Germinal center (tissue), 1 donor: ENCODE data around the gene MMUT.
"Not testable (repeated sequence)": the region's sequence is repeated elsewhere in the genome, so short reads cannot be mapped to it uniquely, and the experiment has no call there.

Experiments used
- DNase-seq: peaks from one replicate; pipeline ENCODE4 v3.0.0; 2012; ENCODE audit warnings: mixed read lengths, low spot score

MMUT gene

DNA sequence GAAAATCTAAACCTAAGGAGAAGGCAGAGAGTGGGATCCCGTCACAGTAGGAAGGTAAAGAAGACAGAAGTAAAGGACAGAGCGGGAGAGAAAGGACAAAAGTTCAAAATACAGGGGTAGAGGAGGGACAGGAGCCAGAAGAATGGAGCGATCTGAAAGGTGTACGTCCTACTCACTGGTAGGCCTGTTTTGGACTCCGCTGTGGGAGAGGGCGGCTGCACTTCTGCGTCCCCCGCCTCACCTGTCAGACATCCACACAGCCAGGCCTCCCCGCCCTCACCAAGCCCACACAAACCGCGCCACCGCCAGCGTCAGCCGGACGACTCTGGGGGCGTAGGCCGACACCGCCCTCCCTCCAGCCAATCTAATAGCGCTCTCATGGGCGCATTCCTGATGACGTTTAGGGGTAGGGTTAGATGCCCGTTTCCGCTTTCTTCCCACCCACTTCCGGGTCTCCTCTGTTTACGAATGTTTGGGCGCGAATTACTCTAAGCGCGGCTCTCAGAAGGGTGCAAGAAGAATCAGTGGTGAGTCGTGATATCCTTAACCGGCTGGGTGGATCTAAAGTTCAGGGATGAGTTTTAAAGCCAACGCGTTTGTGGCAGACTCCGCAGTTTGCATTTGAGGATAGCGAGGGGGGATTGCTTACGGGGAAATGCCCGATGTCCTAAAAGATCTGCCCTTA is at the start of gene MMUT, which contains the start of gene CENPQ:
Gene MMUT (minus strand): TSS at position 327 of the 685 bp plus-strand sequence. CDS start 3,787 bp downstream, outside the sequence.
Gene CENPQ (plus strand): TSS at position 444 of the 685 bp plus-strand sequence. CDS start 6,807 bp downstream, outside the sequence.
- peak; percentile 91 for DNase-seq

DNA sequence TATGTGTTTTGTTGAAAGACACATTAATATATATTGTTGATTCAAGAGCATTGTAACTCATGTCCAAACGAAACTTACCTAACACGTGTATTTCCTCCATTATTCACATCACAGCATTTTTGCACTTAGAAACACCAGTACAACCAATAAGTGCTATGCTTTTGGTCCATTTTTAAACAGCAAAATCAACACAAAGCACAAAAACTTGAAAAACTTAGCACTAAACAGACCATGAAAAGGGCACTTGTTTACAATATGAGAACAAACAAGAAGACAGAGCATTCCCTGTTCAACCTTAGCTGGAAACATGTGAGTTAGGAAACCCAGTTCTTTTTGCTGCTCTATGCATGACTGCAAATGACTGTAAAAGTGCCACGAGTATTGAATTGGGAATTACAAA is 46.3 kb upstream of the MMUT start:
- DNase-seq, result no peak

DNA sequence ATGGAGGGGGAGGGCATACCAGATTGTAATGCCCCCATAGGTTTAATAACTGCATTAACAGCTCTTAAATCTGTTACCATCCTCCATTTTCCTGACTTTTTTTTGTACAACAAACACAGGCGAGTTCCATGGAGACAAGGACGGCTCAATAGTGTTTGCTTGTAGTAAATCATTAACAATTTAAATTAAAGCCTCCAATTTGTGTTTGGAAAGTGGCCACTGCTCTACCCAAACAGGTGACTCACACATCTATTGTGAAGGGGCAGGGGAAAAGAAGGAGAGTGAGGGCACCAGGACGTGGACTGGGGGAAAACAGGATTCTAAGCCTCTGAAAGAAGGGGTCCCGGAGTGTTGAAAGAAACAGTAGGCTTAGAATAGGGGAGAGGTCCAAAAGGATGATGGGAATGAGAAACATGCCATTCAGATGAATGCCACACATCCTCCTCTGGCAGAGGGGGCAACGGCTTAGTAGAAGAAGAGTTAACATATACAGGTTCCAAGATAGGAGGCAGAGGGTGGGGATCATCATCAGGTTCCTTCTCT is 43.6 kb upstream of the MMUT start:
- DNase-seq, result no peak

GRCh38 chr6:49504666-49505065 is 41.6 kb upstream of the MMUT start:
- no peak for DNase-seq

- DNase-seq, result no peak
Measured at GRCh38 chr6:49499623-49500022, 36.6 kb upstream of the MMUT start, which contains the start of gene GLYATL3. GLYATL3 (plus strand) TSS chr6:49499923; CDS start chr6:49511991, 12,068 bp downstream.

DNA sequence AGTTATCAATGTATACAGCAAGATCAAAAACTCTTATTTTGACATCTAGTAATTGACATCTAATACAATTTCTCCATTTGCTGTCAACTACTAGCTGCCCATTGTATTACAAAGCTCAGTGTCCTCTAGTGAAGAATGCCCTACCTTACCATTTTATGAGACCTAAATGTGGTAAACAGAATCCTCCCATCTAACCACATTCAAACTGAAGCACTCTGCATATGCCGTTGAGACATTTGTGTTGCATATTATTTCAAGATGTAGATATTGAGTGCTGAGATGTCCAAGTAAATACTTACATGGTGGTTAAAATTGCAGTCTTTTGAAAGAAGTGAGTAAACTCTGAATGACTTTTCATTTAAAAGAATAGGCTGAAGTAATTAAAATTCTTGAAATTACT is 36.1 kb upstream of the MMUT start:
- no peak for DNase-seq

GRCh38 chr6:49497304-49497703 is 34.3 kb upstream of the MMUT start:
- DNase-seq, result no peak

- DNase-seq, result no peak
Measured at GRCh38 chr6:49490633-49491032, 27.6 kb upstream of the MMUT start.

GRCh38 chr6:49483380-49483779 is 20.3 kb upstream of the MMUT start:
- DNase-seq, result not testable (repeated sequence)

- DNase-seq, result not testable (repeated sequence)
Measured at GRCh38 chr6:49481846-49482245, 18.8 kb upstream of the MMUT start.

GRCh38 chr6:49479308-49479970 is 16.4 kb upstream of the MMUT start:
- DNase-seq, result no peak

DNA sequence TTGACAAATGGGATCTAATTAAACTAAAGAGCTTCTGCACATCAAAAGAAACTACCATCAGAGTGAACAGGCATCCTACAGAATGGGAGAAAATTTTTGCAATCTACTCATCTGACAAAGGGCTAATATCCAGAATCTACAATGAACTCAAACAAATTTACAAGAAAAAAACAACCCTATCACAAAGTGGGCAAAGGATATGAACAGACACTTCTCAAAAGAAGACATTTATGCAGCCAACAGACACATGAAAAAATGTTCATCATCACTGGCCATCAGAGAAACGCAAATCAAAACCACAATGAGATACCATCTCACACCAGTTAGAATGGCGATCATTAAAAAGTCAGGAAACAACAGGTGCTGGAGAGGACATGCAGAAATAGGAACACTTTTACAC is 13.5 kb upstream of the MMUT start:
- DNase-seq, result not testable (repeated sequence)

GRCh38 chr6:49468042-49468441 is 5.0 kb upstream of the MMUT start:
- no peak for DNase-seq

DNA sequence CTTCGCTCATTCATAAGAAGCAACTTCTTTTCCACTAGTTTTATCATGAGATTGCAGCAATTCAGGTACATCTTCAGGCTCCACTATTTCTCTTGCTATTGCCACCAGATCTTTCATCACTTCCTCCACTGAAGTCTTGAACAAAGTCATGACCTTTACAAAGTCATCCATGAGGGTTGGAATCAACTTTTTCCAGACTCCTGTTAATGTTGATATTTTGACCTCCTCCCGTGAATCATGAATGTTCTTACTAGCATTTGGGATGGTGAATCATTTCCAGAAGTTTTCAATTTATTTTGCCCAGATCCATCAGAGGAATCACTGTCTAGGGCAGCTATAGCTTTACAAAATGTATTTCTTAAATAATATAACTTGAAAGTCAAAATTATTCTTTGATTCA is 1.6 kb upstream of the MMUT start:
- DNase-seq, result no peak

DNA sequence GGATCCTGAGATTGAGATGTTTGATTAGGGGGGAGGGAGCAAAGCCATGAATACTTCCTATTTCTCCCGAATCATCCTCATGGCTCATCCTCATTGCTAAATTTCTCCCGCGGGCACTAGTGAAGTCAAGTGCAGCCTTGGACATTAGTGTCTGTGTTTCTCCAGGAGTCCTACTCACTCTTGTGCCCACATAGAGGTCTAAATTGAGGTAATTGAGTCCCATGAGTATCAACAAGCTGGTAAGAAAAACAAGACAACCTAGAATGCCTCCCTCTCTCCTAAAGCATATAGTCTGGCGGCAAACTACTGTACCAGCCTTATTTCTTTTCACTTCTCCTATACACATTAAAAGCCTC is 537 bp upstream of the MMUT start:
- DNase-seq, result peak; percentile 2

GRCh38 chr6:49462599-49462926 is 490 bp downstream of the MMUT start:
- no peak for DNase-seq

DNA sequence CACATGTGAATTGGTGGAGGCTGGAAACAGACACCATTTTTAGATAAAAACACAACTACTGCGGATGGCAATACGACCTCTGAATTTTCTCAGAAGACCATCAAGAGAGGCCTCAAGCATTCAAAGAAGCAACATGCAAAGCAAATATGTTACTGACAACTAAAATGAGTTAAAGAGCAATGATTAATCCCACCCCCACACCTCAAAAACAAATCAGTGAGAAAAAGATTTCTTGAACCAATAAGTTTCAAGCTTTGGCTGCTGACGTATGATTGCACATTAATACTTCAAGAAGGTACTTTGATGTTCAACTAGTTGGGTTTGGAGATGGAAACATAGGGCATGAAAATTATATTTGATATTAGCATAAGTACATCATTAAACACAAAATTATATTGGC is 982 bp downstream of the MMUT start:
- no peak for DNase-seq

DNA sequence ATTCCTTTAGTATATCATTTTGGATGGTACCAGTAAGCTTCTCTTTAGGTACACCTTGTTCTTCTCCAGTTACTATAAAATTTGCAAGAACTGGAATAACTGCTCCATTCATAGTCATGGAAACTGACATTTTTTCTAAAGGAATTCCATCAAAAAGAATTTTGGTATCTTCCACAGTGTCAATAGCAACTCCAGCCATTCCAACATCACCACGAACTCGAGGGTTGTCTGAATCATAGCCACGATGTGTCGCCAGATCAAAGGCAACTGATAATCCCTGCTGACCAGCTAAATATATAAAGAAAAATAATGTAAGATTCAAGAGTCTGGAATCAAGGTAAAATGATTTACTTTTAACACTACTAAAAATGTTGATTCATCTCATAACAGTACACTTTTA is 5.3 kb downstream of the MMUT start:
- DNase-seq, result no peak

- DNase-seq, result no peak
Measured at GRCh38 chr6:49454787-49455709, 8.0 kb downstream of the MMUT start.

DNA sequence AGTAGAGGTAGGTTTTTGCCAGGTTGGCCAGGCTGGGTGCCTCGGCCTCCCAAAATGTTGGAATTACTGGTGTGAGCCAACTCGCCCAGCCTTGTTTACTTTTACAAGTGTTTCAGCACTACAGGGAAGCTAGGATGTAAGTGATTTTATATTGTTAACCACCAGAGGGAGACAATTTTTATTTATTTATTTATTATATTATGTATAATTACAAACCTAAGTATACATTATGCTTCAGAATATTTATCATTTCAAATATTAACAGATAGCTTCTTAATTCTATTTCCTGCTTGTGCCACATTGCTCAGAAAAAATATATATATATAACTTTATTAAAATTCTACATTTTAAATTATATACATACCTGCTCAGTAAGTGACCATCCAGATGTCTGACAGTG is 9.8 kb downstream of the MMUT start:
- DNase-seq, result no peak

GRCh38 chr6:49430866-49431265 is 32.2 kb downstream of the MMUT start:
- no peak for DNase-seq

- no peak for DNase-seq
Measured at GRCh38 chr6:49430187-49430586, 32.9 kb downstream of the MMUT start.
